Retina (tissue), 1 donor: ENCODE data around the gene SYK.

Experiments used
- DNase-seq: peaks from one replicate; pipeline ENCODE4 v3.0.0-alpha.2; 2016

The SYK gene

DNA sequence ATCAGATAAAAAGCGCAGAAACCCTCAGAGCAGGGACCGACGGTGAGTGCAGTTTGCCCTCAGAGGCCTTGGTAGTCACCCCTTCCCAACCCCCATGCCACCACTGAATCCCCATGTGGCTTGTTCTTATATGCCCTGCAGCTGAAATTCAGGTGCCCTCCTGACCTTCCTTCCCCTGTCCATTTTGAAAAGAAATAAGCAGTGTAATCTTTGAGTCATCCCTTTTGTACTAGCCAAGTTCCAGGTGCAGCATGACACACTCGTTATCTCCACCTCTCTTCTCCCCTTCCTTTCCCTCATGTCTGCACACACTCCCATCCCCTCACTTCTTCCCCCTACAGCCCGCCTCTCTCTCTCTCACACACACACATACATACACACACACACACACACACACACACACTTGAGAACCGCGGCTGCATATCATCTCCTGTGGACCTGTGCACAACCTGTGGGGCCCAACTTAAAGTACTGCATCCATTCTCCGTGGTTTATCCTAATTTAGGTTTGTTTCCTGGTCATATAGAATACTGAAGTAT is 53.1 kb downstream of the SYK start:
- DNase-seq, result no peak

DNA sequence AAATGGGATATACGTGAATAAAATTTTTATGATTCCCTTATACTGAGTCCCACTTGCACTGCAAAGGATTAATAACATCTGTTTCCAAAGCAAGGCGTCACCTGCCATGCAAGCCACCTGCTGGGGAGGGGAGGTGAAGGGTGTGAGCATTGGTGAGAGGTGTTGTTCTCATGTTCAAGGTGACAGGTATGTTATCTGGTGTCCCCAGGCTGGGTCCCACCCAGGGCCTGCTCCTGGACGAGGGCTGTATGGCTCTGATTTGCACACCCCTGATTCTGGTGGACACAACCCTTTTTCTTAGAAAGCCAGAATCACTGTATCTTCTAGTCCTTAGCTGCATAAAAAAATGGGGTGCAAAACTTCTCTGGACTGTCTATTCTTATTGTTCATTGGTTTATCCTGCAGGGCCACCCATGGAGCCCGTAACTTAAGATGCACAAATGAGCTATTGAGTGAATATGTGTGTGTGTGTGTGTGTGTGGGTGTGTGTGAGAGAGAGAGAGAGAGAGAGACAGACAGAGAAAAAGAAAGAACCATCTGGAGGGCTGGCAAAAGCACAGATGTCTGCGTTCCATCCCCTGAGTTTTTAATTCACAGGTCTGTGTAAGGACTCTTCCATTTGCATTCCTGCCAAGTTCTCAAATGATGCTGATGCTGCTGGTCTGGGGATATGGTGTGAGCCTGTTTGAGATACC is 53.7 kb downstream of the SYK start:
- no peak for DNase-seq

DNA sequence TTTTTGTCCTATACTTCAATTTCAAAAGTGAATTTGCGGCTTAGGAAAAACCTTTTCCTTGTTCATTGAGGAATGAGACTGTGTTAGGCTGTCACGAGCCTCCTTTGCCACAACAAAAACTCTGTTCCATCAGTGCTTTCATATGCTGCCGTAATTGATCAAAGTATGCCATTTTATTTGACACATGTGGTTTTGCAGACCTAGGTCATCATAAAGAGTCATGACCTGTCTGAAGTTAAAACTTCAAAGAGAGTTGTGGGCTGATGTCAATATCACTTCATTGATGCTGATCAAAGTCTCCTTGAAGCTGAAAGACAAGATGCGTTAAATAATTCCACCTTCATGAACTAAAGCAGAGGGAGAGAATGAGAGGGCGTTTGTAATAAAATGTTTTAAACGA is 55.5 kb downstream of the SYK start:
- no peak for DNase-seq

DNA sequence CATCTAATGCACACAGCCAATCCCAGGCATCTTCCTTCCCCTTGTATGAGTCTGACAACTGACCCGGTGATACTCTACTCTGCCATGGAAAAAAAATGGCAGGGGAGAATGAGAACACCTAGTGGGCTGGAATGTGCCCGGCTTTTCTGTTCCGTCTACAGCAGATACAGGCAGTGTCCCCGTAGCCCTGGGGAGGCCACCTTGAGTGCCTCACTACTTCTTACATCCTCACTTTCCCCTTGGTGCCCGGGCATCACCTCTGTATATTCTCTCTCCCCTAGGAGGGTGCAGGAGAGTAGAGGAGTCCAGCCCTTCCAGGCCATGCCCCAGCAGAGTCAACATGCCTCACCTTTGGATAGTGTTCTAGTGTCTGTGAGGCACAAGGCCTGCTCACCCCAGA is 56.2 kb downstream of the SYK start:
- no peak for DNase-seq

DNA sequence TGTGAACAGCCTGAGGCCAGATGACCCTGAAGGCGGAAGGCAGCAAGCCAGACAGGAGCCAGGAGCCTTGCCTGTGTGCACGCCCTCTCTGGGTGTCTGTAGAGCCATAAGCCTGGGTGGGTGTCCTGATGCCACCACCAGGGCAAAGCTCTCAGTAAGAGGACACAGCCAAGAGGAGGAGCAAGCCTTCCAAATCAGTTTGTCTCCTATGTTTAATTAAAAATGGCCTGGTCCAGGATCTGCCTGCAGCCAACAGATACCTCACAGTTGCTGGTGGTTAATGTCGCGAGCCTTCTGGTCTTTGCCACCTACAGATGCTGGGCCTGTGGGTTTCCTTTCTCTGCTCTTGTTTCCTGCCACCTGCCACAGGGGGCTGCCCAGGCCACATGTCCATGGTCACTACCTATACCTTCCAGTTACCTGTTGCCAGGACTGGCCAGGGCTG is 56.9 kb downstream of the SYK start:
- DNase-seq, result no peak

DNA sequence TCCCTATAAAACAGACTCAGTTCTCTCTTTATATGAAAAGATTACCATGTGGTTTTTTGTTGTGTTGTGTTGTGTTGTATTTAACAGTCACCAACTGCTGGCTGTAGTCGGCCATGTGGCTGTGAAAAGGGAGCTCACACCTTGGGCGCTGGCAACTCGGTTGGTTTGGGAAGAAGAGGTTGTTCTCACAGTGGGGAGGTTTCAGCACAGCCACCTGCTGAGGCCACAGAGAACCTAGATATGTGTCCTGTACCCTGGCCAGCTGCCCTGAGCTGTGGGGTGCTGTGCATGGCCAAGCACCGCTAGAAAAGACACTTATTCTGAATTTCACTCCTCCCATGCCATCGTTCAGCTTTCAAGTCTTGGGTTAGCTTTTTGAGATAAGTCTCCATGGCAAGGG is 58.8 kb downstream of the SYK start:
- DNase-seq, result no peak

DNA sequence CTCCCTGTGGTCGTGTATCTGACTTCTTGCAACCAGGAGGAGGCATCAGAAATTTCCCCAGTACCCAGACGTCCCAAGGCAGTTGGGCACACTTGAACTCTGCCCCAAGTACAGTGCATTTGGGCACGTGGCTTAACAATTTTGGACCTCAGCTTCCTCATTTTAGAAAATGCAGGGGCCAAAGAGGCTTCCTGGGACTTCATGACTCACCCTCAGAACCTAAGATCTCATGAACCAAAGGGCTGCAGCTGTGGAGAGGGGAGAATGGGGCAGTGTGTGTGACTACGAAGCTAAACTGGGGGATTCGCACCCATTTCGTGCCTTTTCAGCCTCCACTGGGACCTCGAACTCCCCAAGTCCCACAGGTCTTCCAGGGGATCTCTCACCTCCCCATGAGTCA is 59.2 kb downstream of the SYK start:
- no peak for DNase-seq

DNA sequence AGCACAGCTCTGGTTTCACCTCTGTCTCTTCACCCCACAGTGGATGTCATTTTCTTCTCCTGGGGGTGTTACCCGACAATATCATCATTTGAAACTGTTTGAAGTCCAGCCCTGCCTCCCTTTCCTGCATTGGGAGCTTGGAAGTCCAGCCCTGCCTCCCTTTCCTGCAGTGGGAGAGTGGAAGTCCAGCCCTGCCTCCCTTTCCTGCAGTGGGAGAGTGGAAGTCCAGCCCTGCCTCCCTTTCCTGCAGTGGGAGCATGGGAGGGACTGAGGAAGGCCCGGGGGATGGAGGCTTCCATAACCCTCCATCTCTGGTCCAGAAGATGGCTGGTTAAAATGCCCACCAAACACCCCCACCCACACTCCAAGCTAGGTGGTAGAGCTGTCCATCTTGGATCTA is 59.8 kb downstream of the SYK start:
- DNase-seq, result no peak

DNA sequence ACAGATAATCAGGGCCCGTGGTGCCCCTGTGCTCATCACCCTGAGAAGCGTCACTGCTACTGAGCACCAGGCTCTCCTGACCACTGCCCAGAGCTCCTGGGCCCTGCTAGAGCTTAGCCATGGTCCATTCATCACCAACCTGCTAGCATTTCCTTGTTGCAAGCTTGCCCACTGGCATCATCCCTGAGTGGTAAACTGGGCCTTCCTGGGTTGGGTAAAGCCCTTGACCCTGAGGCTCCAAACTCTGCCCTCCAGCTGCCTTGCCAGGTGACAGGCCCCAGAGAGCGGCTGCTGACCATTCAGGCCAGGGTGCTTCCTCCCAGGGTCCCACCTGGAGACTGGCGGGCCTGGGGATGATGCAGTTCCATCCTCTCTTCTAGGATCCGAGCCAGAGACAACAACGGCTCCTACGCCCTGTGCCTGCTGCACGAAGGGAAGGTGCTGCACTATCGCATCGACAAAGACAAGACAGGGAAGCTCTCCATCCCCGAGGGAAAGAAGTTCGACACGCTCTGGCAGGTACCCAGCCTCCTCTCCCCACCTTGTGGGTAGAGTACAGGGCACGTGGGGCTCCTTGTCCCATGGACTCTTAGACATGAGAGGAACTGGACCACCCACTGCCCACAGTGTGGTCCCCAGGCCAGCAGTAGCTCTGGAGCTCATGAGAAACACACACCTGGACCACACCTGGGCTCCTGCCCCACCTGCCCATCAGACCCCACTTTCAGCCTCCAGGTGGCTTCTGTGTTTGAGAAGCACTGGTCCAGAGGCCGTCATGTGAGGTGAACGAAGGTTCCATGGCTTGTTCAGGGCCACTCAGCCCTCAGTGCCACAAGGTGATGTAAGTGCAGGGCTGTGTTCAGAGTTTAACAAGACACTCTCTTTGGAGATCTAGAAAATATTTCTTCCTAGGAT is 60.5 kb downstream of the SYK start:
- no peak for DNase-seq

DNA sequence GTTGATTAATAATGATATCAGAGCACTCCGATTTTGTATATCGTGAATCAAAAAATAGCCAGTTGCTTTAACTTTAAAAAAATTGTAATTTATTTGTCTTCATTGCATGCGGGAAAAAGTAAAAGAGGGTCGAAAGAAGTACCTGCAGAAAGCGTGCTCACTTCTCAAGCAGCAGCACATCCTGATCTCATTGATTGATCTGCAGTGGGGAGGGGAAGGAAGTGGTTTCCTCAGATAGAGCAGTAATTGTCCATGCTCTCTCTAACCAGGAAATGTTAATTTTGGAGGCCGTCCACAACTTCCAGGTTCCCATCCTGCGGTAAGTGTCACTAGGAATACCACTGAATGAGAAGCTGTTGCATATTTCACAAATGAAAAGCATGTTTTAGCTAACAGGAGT is 63.2 kb downstream of the SYK start:
- DNase-seq, result no peak

DNA sequence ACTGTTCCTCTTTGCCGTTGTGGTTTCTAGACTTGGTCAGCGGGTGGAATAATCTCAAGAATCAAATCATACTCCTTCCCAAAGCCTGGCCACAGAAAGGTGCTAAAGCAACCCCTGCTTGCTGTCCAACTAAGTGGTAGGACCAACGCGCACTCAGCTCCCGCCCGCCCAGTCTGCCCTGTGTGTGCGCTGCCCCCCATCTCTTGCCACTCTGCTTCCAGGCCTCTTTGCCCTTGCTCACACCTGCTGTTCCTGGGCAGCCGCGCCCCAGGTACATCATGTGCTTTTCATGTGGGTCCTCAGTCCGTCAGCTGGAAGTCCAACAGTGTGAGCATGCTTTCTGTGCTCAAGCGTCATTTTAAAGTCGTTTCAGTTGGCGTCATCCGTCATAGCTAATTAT is 65.5 kb downstream of the SYK start:
- DNase-seq, result no peak

DNA sequence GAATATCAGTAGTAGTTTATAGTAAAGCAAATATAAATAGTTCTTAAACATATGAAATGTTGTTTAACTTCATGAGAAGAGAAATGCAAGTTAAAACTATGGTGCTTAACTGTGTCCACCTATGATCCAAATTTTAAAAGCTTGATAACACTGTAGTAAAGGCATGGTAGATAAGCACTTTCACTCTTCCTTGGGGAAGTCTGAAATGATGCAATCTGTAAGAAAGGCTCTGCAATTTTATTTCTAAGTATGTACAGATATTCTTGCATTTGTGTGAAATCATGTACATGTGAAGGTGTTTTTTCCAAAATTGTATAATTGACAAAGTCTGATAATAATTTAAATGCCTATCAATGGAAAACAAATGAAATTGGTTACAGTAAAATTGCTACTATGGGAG is 66.9 kb downstream of the SYK start:
- no peak for DNase-seq

DNA sequence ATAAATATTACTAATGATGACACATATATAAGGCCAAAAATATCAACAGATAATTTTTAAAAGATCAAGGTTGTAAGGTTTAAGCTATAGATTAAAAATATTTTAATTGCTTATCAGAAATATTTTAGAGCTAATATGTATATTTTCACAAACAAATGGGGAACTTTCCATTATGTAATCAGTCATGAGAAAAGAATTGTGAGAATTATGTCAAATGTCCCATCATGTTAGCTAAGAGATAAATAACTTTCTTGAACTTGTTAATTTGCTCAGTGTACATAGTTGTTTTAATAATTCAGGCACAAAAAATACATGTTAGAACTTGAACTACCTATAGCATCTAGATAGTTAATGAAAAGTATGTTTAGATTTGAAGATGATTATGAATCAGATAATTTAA is 67.7 kb downstream of the SYK start:
- no peak for DNase-seq

DNA sequence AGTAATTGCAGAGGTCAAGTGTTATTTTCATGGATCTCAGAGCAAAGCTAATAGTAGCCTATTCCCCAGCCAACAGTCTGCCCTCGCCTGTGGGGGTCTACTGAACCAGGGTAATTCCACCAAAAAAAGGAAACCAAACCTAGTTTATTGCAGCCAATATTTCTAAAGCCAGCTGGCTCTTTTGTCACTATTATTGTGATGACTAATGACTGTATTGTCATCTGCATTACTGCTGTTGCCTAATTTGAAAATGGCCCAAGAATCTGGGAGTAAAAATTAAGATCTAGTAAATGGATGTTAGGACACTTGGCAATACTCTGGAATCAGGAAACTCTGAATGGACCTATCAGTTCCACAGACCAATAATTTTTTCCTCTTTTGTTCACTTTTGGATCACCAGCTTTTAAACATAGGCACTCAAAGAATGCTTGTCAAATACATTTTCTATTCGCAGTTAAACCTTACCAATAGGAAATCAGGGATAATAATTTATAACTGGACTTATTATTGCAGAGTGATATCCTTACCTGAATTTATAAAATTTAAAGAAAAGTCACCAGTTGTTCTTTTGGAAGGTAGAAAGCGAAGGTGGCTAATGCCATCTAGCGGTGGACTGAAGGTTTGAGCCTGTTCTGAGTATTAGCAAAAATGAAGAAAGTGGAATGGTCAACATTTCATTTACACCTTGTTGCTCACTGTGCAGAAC is 69.2 kb downstream of the SYK start:
- DNase-seq, result peak; percentile 53

DNA sequence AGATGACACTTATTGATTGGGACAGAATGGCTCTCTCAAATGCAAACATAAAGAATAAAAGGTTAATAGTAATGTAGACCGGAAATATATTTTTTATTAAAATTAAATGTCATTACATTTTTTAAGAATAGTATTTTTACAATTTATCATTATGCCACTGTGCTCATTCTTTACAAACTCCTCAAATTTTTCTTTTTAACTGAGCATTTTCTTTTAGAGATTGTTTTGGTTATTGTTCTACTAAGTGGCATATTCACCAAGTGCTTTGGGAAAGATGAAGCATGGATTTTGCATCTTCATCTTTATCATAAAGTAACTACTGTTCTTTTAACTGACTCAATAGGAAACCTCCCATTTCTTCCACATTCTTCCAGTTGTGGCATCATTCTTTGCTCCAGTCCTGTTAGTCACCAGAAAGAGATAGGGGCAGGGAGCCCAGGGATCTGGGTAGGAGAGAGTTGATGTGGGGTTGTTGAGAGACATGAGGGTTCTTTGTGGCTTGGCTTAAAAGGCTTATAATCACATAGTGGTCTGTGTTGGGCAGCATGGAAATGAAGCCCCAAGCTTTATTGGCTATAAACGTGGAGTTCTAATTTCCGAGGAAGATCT is 69.8 kb downstream of the SYK start:
- no peak for DNase-seq

DNA sequence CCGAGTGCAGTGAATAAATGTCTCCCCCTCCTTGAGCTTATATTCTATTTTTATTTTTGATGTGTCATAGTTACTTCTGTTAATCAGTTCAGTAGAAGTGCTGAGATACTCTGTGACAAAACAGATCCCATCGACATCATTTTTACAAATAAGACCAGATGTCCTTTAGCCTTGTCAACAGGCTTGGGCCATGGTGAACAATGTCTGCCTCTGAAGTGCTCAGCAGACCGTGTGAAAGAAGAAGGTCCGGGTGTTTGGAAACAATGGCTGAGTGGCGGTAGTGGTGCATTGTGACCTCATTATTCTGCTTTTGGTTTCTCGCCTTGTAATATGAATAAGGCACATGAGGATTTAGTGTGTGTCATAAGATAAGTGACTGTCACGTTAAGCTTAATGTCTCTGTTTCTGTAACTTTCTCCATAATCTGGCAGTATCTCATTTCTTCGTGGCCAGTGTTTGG is 71.2 kb downstream of the SYK start:
- DNase-seq, result peak; percentile 75

DNA sequence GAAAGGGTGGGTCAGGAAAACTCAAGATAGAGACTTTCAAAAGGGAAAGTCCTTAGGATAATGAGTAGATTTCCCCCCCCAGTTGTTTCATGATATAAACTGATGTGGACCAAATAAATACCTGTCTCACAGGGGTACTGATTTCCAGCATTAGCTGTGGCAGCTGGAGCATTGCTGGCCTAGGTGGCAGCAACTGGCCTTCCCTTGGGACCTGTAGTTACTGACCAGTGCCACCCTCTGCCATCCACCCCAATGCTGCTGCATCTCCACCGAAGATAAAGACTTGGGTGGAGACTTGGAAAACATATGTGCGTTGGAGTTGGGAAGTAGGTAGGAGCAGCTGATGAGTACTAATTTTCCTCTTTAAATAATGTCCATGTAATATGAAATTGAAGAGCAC is 71.8 kb downstream of the SYK start:
- DNase-seq, result no peak

DNA sequence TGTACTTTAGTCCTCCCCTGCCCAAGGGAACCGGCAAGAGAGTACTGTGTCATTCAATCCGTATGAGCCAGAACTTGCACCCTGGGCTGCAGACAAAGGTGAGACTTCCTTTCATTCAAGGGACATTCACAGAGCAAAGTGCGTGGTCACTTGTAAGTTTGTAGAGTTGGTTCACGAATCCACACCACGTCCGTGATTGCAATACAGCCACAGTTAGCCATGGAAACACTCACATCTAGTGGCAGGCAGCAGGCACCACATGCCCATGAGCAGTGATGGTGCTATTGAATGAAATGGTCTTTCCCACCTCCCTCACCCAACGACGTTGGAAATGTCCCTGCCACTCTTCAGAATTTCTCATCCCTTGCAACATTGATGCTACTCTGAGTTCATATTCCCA is 72.6 kb downstream of the SYK start:
- DNase-seq, result no peak

DNA sequence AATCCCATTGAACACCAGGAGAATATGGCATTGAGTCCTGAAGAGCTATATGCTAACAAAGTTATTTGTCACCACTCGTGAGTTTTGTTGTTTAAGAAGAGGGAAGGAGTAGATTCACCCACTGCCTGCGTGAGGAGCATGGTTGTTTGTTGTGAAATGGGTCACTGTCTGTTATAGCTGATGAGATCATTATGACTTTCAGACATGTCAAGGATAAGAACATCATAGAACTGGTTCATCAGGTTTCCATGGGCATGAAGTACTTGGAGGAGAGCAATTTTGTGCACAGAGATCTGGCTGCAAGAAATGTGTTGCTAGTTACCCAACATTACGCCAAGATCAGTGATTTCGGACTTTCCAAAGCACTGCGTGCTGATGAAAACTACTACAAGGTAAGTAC is 76.9 kb downstream of the SYK start:
- DNase-seq, result no peak

DNA sequence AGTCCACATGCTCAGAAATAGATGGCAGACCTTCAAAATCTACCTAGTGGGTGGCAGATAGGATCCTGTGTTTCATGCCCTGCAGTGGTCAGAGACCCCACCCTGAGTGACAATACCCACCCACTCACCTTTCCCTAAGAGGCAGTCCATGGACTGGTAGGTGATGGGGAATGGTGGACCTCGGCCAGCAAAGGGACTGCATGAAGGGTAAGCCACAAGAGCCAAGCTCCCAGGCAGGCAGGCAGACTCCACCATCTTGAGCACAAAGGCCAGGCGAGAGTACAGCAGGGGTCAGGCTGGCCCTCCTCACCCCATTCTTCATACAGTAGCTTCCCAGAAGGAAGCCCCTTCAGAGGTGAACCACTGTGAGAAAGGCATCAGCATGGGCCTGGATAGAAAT is 78.4 kb downstream of the SYK start:
- DNase-seq, result no peak

DNA sequence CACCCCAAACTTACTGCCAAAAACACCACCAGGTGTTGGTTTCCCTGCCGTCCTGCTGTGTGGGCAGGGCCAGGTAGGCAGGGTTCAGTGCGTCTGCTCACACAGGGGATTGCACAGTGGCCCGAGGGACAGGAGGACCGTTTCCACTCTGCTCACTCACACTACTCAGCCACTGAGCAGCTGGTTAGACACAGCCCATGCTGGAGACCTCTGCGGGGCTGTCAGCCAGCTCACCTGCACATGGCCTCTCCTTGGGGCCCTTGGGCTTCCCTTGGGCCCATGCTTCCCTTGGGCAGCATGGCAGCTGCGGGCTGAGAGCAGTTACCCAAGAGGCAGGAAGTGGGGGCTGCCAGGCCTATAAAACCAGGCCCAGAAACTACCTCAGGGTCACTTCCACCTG is 79.0 kb downstream of the SYK start:
- DNase-seq, result no peak

DNA sequence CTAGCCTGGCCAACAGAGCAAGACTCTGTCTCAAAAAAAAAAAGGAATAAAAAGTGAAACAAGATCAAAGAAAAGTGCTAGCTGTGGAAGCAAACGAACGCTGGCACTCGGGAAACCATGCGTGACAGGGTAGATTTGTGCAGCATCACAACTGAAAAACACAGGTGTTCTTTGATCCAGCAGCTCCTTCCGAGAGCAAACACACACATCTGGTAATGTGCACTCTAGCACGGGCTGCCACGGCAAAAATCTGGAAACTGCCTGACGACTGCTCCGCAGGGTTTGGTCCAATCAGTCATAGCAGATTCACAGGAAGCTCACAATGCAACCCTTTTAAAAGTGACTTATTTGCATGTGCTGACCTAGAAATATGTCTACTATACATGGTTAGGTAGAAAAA is 80.0 kb downstream of the SYK start:
- no peak for DNase-seq

DNA sequence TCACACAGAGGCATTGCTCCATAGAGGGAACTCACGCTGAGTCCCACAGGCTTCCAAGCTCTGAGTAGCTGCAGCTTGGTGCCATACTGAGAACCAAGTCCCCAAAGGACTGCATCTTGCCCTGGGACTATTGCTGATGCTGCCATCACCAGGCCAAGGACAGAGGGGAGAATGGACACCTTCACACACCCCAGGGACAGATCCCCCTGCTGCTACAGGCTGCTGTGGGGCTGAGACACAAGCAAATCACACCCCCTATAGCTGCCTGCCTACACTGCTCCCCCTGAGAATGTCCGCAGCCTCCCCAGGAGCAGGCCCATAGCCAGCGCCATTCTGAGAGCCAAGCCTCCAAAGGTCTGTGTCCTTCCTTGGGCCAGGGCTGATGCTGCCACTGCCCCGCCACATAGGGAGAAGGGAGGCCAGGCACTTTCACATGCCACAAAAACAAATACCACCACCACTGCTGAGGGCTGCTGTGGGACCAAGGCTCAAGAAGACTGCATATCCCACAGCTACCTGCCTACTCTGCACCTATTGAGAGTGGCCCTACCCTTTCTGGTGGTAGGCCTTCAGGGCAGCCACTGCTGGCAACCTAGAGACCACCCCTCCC is 81.5 kb downstream of the SYK start:
- no peak for DNase-seq
